LNCAP (cell line): ENCODE measurements around the gene CHMP1A.

Source experiments
- TF ChIP-seq, protein P1 (sequence below): fragments of 450-650 bp; IDR thresholded peaks from 2 replicates; pipeline ENCODE4 v1.5.1; 2017; ENCODE audit warnings: mild to moderate bottlenecking

Gene CHMP1A

GRCh38 chr16:89653656-89654295 is 3.7 kb downstream of the CHMP1A start:
- TF ChIP-seq, protein P1, sequence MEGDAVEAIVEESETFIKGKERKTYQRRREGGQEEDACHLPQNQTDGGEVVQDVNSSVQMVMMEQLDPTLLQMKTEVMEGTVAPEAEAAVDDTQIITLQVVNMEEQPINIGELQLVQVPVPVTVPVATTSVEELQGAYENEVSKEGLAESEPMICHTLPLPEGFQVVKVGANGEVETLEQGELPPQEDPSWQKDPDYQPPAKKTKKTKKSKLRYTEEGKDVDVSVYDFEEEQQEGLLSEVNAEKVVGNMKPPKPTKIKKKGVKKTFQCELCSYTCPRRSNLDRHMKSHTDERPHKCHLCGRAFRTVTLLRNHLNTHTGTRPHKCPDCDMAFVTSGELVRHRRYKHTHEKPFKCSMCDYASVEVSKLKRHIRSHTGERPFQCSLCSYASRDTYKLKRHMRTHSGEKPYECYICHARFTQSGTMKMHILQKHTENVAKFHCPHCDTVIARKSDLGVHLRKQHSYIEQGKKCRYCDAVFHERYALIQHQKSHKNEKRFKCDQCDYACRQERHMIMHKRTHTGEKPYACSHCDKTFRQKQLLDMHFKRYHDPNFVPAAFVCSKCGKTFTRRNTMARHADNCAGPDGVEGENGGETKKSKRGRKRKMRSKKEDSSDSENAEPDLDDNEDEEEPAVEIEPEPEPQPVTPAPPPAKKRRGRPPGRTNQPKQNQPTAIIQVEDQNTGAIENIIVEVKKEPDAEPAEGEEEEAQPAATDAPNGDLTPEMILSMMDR: no peak

DNA sequence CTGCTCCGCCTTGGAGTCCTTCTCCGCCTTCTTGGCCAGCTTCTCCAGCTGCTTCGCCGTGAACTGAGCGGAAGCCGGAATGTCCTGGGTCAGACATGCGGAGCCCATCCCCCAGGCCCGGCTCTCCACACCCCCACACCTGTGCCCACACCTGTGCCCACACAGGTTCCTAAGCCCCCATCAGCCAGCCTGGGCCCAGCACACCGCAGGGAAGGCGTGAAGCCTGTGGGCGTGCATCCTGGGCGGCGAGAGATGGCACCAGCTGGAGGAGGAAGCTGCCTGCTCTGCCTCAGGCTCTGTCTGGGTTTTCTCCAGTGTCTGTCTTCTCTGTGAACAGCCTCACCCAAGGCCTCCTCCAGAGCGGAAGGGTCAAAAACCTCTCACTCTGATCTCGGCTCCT is 5.9 kb downstream of the CHMP1A start:
- TF ChIP-seq, protein P1: no peak

- TF ChIP-seq, protein P1: no peak
Measured at GRCh38 chr16:89646906-89647305, 10.6 kb downstream of the CHMP1A start.

GRCh38 chr16:89646270-89646669 is 11.2 kb downstream of the CHMP1A start:
- TF ChIP-seq, protein P1: no peak

DNA sequence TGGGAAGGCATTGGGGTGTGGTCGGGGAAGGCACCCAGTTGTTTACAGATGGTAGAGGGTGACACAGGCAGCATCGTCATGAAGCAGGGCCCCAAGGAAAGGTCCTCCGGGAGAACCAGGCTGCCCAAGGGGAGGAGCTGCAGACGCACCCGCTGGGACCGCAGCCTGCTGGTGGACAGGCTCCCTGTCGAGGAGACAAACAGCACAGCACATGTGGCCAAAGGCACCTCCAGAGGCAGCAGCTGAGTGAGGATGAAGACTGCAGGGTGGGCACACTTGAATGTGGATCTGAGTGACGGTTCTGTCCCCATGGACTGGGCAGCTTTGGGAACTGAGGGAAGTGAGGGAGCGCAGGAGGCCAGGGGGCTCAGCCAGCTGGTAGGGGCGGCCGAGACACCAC is 12.4 kb downstream of the CHMP1A start:
- TF ChIP-seq, protein P1: no peak

DNA sequence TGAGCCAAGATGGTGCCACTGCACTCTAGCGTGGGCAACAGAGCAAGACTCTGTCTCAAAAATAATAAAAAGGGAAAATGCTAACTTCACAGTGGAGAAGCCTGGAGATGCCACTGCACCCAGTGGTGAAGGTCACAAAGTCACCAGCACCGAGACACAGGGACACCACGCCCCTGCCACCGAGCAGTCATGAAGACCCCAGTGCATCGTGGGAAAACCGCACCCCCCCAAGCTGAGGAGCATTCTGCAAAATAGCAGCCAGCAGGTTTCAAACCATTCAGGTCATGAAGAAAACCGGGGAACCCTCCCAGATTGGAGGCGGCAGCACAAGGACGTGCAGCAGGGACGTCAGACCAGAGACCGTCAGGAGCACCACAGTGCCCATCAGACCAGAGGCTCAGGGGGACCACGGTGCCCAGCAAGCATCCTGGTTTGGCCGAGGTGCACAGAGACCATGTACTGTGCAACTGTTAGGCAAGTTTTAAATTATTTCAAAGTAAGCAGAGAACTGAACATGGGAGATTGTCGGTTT is 13.7 kb downstream of the CHMP1A start:
- TF ChIP-seq, protein P1: no peak

- TF ChIP-seq, protein P1: no peak
Measured at GRCh38 chr16:89642574-89642973, 14.9 kb downstream of the CHMP1A start.
